ENCODE results near the gene CTDNEP1.

The CTDNEP1 gene

GRCh38 chr17:7260151-7260550 is 8.6 kb upstream of the CTDNEP1 start:
- TF ChIP-seq, protein P1, sequence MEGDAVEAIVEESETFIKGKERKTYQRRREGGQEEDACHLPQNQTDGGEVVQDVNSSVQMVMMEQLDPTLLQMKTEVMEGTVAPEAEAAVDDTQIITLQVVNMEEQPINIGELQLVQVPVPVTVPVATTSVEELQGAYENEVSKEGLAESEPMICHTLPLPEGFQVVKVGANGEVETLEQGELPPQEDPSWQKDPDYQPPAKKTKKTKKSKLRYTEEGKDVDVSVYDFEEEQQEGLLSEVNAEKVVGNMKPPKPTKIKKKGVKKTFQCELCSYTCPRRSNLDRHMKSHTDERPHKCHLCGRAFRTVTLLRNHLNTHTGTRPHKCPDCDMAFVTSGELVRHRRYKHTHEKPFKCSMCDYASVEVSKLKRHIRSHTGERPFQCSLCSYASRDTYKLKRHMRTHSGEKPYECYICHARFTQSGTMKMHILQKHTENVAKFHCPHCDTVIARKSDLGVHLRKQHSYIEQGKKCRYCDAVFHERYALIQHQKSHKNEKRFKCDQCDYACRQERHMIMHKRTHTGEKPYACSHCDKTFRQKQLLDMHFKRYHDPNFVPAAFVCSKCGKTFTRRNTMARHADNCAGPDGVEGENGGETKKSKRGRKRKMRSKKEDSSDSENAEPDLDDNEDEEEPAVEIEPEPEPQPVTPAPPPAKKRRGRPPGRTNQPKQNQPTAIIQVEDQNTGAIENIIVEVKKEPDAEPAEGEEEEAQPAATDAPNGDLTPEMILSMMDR (IDR thresholded peaks at IDR 0.05; ENCODE audit: insufficient read depth, missing control alignments): no peak
- no peak for DNase-seq (ENCODE audit: insufficient read length, low spot score)
- no peak for FAIRE-seq

DNA sequence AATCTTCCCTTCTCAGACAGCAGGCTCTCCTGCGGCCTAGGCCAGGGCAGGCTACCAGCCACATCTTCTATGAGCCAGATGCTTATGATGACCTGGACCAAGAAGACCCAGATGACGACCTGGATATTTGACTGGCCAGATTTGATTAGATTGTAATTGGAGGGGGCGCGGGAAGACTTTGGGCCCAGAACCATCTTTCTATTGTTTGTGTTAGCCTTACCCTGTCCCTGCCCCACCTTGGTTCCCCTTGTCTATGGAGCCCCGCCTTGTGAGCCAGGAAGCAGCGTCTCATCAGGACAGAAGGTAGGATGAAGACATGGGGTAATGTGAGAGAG is 8.0 kb upstream of the CTDNEP1 start:
- DNase-seq (ENCODE audit: insufficient read length, low spot score): no peak
- no peak for FAIRE-seq
- TF ChIP-seq, protein P1 (IDR thresholded peaks at IDR 0.05; ENCODE audit: insufficient read depth, missing control alignments): no peak

DNA sequence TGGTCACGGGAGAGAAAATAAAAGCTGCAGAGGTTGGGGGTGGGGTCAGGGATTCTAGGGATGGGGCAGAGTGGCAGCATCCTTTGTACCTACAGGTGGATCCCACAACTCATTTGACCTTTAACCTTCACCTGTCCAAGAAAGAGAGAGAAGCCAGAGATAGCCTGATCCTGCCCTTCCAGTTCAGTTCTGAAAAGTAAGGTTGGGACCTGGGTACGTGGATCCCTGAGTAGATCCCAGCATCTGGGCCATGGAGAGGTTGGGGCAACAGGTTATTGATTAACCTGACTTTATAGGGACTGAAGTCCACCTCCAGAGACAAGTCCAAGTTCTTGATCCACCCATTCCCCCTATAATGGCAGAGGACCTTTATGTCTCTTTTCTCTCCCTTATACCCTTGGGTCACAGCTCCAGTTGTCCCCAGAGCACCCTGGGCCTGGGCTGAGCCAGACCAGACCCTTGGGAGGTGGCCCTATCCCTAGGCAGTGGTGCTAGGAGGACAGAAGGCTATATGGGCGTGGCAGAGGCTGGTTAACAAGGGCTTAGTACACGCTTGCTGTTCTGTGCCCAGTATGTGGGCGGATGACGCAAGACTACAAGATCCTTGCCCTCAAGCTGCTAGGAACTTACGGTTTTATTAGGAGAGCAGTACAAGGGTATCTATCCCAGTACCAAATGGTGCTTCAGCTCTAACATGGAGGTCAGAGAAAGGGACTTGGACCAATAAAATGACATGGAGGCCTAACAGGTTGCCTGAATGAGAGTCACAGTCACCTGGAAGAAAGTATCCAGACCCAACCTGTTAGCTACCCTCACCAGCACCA is 7.4 kb upstream of the CTDNEP1 start:
- DNase-seq (ENCODE audit: insufficient read length, low spot score): no peak
- no peak for FAIRE-seq
- TF ChIP-seq, protein P1 (IDR thresholded peaks at IDR 0.05; ENCODE audit: insufficient read depth, missing control alignments): no peak

DNA sequence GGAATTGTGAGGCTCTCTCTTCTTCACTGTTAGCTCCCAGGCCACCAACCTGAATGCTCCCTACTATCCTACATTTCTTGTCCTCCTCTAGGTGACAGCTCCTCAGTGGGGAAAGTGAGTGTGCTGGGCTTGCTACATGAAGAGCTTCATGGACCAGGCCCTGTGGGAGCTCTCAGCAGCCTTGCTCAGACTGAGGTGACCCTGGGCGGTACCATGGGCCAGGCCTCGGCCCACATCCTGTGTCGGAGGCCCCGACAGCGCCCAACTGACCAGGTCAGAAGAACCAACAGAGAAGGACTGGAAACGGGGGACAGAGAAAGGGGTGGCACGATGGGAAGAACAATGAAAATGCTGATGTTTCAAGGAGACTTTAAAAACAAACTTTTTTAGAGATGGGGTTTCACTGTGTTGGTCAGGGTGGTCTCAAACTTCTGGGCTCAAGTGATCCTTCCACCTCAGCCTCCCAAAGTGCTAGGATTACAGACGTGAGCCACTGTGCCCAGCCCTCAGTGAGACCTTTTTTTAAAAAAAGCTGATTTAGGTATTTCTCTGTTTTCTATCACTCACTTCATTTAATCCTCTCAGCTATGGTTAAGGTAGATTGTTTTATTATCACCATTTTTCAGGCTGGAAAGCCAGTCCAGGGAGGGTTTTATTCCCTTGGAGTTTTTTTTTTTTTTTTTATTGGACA is 5.4 kb upstream of the CTDNEP1 start:
- DNase-seq (ENCODE audit: insufficient read length, low spot score): no peak
- TF ChIP-seq, protein P1 (IDR thresholded peaks at IDR 0.05; ENCODE audit: insufficient read depth, missing control alignments): no peak
- FAIRE-seq: no peak

DNA sequence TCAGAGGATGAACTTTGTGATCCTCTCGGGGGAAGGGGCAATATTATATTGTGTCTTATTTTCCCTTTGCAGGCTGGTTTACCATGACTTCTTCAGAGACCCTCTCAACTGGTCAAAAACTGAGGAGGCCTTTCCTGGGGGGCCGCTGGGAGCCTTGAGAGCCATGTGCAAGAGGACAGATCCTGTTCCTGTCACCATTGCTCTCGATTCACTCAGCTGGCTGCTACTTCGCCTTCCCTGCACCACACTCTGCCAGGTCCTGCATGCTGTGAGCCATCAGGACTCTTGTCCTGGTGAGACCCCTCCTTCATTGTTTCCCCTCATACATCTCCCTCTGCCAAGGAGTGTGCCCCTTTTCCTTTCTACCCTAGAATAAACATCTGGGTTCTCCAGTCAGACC is 3.0 kb upstream of the CTDNEP1 start:
- TF ChIP-seq, protein P1 (IDR thresholded peaks at IDR 0.05; ENCODE audit: insufficient read depth, missing control alignments): no peak
- FAIRE-seq (no peak), DNase-seq (ENCODE audit: insufficient read length, low spot score) (no peak)

DNA sequence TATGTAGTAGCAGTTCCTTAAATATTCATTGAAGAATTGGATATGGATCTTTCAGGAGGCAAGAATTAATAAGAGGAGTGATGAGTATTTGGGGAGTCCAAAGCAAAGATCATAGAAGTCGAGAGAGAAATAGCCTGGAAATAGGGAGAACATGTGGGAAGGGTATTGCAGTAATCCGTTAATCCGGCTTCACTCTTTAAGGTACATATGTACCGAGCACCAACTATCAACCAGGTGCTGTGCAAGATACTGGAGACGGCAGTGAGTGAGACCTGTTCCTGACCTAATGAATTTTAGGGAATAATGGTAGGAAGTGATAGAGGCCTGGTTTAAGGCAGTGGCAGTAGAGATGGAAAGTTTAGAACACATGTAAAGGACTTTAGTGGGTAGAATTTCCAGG is 1.5 kb upstream of the CTDNEP1 start:
- TF ChIP-seq, protein P1 (IDR thresholded peaks at IDR 0.05; ENCODE audit: insufficient read depth, missing control alignments): no peak
- FAIRE-seq (no peak), DNase-seq (ENCODE audit: insufficient read length, low spot score) (no peak)
